Measurements from ENCODE around the gene TRUB2.

DNA sequence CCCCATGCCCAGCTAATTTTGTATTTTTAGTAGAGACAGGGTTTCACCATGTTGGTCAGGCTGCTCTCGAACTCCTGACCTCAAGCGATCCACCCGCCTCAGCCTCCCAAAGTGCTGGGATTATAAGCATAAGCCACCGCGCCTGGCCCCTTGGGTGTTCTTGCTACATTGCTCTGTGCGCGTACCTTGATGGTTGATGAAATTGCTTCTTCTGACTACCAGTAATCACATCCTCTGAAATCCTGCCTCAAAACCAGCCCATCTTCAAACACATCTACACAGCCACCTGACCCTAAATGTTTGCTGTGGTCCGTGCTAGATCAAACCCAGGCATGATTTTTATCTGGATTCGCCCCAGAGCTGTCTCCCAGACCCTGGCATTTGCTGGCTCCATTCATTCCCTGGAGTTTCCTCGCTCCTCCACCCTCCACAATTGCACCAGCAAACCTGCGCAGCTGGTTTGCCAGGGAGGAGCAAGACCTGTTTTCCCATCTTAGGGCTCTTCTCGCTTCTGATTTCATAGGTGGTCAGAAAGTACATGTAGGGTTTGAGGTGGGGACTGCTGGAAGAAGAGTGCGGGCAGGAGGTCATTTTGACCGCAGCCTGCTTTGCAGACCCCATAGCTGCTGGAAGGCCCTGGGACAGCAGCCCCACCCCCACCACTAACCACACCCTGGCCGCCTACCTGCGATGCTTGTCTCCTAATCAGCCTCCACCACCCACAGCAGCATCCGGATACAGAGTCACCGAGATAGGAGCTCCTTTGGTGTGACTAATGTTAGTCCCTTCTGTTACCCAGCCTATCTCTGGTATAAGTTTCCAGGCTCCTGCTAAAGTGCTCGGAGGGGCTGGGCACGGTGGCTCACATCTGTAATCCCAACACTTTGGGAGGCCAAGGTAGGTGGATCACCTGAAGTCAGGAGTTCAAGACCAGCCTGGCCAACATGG, 23.4 kb downstream of the TRUB2 start:
- TF ChIP-seq, protein P1, sequence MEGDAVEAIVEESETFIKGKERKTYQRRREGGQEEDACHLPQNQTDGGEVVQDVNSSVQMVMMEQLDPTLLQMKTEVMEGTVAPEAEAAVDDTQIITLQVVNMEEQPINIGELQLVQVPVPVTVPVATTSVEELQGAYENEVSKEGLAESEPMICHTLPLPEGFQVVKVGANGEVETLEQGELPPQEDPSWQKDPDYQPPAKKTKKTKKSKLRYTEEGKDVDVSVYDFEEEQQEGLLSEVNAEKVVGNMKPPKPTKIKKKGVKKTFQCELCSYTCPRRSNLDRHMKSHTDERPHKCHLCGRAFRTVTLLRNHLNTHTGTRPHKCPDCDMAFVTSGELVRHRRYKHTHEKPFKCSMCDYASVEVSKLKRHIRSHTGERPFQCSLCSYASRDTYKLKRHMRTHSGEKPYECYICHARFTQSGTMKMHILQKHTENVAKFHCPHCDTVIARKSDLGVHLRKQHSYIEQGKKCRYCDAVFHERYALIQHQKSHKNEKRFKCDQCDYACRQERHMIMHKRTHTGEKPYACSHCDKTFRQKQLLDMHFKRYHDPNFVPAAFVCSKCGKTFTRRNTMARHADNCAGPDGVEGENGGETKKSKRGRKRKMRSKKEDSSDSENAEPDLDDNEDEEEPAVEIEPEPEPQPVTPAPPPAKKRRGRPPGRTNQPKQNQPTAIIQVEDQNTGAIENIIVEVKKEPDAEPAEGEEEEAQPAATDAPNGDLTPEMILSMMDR (conservative IDR thresholded peaks at IDR 0.05; ENCODE audit: low read length): no peak
- TF ChIP-seq EZH2phosphoT487 (IDR thresholded peaks at IDR 0.05; ENCODE audit: borderline replicate concordance, low read depth, low read length): no peak
